ENCODE measurements around the gene MUC5B. TPM values are rescaled to one million over a fixed set of nuclear protein-coding genes. Genes with fewer than 3 reads are reported as not detected.
"Not testable (repeated sequence)": the region's sequence is repeated elsewhere in the genome, so short reads cannot be mapped to it uniquely, and the experiment has no call there.

Gene MUC5B
- total RNA-seq, 1 donor from 2014 or later: not detected

DNA sequence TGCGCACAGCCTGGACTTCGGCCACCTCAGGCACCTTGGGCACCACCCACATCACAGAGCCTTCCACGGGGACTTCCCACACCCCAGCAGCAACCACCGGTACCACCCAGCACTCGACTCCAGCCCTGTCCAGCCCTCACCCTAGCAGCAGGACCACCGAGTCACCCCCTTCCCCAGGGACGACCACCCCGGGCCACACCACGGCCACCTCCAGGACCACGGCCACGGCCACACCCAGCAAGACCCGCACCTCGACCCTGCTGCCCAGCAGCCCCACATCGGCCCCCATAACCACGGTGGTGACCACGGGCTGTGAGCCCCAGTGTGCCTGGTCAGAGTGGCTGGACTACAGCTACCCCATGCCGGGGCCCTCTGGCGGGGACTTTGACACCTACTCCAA lies 26.1 kb downstream of the MUC5B start:
- H3K9me3 Mint-ChIP-seq (ENCODE audit: low read depth); H3K4me3 Mint-ChIP-seq (ENCODE audit: unreplicated experiment); H3K36me3 Mint-ChIP-seq (ENCODE audit: low read depth); DNase-seq (ENCODE audit: low spot score); H3K27ac Mint-ChIP-seq (ENCODE audit: unreplicated experiment); H3K4me1 Mint-ChIP-seq (ENCODE audit: low read depth); H3K27me3 Mint-ChIP-seq (ENCODE audit: low read depth): not testable (repeated sequence)

DNA sequence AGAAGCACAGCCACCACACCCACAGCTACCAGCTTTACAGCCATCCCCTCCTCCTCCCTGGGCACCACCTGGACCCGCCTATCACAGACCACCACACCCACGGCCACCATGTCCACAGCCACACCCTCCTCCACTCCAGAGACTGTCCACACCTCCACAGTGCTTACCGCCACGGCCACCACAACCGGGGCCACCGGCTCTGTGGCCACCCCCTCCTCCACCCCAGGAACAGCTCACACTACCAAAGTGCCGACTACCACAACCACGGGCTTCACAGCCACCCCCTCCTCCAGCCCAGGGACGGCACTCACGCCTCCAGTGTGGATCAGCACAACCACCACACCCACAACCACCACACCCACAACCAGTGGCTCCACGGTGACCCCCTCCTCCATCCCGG lies 27.5 kb downstream of the MUC5B start:
- H3K27ac Mint-ChIP-seq (ENCODE audit: unreplicated experiment); H3K36me3 Mint-ChIP-seq (ENCODE audit: low read depth); H3K4me3 Mint-ChIP-seq (ENCODE audit: unreplicated experiment); H3K9me3 Mint-ChIP-seq (ENCODE audit: low read depth); H3K4me1 Mint-ChIP-seq (ENCODE audit: low read depth); DNase-seq (ENCODE audit: low spot score); H3K27me3 Mint-ChIP-seq (ENCODE audit: low read depth): not testable (repeated sequence)

DNA sequence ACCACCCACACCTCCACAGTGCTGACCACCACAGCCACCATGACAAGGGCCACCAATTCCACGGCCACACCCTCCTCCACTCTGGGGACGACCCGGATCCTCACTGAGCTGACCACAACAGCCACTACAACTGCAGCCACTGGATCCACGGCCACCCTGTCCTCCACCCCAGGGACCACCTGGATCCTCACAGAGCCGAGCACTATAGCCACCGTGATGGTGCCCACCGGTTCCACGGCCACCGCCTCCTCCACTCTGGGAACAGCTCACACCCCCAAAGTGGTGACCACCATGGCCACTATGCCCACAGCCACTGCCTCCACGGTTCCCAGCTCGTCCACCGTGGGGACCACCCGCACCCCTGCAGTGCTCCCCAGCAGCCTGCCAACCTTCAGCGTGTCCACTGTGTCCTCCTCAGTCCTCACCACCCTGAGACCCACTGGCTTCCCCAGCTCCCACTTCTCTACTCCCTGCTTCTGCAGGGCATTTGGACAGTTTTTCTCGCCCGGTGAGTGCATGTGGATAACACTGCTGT lies 28.4 kb downstream of the MUC5B start:
- Mint-ChIP-seq H3K36me3 (ENCODE audit: low read depth) (peaks cover 1% of the 10 kb centered on the region), H3K9me3 (ENCODE audit: low read depth) (no peaks in the 10 kb centered on the region), H3K4me1 (ENCODE audit: low read depth) (no peaks in the 10 kb centered on the region), H3K27ac (ENCODE audit: unreplicated experiment) (no peak overlapping the region), H3K27me3 (ENCODE audit: low read depth) (peaks cover 3% of the 10 kb centered on the region), H3K4me3 (ENCODE audit: unreplicated experiment) (no peak overlapping the region)
- no peak for DNase-seq (ENCODE audit: low spot score)
- TF ChIP-seq, protein P1, sequence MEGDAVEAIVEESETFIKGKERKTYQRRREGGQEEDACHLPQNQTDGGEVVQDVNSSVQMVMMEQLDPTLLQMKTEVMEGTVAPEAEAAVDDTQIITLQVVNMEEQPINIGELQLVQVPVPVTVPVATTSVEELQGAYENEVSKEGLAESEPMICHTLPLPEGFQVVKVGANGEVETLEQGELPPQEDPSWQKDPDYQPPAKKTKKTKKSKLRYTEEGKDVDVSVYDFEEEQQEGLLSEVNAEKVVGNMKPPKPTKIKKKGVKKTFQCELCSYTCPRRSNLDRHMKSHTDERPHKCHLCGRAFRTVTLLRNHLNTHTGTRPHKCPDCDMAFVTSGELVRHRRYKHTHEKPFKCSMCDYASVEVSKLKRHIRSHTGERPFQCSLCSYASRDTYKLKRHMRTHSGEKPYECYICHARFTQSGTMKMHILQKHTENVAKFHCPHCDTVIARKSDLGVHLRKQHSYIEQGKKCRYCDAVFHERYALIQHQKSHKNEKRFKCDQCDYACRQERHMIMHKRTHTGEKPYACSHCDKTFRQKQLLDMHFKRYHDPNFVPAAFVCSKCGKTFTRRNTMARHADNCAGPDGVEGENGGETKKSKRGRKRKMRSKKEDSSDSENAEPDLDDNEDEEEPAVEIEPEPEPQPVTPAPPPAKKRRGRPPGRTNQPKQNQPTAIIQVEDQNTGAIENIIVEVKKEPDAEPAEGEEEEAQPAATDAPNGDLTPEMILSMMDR (IDR thresholded peaks at IDR 0.05): no peak

DNA sequence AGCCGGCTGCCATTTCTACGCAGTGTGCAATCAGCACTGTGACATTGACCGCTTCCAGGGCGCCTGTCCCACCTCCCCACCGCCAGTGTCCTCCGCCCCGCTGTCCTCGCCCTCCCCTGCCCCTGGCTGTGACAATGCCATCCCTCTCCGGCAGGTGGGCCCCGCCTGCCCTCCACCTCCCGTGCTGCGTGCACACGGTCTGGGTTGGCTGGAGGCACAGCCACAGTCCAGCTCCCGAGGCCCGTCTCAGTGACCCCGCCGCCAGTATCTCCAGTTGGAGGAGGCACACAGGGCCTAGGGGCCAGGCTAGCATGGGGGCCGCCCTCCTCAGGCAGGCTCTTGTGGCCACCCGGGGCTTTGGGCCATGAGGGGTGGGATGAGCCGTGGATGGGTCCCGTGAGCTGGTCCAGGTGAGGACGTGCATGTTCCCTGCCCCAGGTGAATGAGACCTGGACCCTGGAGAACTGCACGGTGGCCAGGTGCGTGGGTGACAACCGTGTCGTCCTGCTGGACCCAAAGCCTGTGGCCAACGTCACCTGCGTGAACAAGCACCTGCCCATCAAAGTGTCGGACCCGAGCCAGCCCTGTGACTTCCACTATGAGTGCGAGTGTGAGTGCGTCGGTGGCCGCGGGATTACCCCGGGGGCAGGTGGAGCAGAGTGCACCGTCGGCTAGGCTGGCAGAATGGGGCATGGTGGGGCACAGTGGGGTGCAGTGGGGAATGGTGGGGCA lies 29.7 kb downstream of the MUC5B start:
- H3K9me3 Mint-ChIP-seq (ENCODE audit: low read depth): no peaks in the 10 kb centered on the region
- H3K27ac Mint-ChIP-seq (ENCODE audit: unreplicated experiment): no peak overlapping the region
- H3K4me3 Mint-ChIP-seq (ENCODE audit: unreplicated experiment): no peak overlapping the region
- peaks cover 3% of the 10 kb centered on the region for H3K27me3 Mint-ChIP-seq (ENCODE audit: low read depth)
- DNase-seq (ENCODE audit: low spot score): no peak
- TF ChIP-seq, protein P1 (IDR thresholded peaks at IDR 0.05): no peak
- H3K4me1 Mint-ChIP-seq (ENCODE audit: low read depth): no peaks in the 10 kb centered on the region
- peaks cover 1% of the 10 kb centered on the region for H3K36me3 Mint-ChIP-seq (ENCODE audit: low read depth)

DNA sequence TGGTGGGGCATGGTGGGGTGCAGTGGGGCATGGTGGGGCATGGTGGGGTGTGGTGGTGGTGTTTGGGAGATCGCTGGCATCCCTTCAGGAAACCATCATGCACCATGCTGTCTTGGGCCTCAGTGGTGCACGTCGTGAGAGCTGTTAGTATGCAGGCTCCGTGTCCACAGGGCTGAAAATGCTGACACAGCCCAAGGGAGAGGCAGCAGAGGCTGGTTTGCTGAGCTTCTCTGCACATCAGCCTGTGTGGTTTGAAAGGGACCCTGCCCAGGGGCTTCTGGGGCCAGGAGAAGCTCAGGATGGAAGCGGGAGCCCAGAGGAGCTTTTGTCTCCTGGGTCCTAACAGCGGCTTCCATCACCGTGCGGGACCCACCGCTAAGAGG lies 30.2 kb downstream of the MUC5B start:
- Mint-ChIP-seq H3K36me3 (ENCODE audit: low read depth) (peaks cover 1% of the 10 kb centered on the region), H3K27me3 (ENCODE audit: low read depth) (peaks cover 3% of the 10 kb centered on the region), H3K27ac (ENCODE audit: unreplicated experiment) (no peak overlapping the region), H3K9me3 (ENCODE audit: low read depth) (no peaks in the 10 kb centered on the region), H3K4me1 (ENCODE audit: low read depth) (no peaks in the 10 kb centered on the region), H3K4me3 (ENCODE audit: unreplicated experiment) (no peak overlapping the region)
- TF ChIP-seq, protein P1 (IDR thresholded peaks at IDR 0.05): no peak
- DNase-seq (ENCODE audit: low spot score): no peak

DNA sequence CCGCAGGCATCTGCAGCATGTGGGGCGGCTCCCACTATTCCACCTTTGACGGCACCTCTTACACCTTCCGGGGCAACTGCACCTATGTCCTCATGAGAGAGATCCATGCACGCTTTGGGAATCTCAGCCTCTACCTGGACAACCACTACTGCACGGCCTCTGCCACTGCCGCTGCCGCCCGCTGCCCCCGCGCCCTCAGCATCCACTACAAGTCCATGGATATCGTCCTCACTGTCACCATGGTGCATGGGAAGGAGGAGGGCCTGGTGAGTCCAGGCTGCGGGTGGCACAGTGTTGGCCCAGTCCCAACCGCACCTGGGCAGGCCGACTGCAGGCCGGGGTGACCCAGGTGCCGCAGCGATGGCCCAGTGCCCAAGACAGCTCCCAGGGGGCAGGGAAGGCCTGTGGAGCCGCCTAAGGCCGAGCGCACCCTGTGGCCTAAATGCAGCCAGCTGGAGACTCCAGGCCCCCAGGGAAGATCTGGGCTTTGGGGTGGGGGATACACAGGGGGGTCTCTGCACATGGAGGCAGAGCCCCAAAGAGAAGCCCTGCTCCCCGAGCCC lies 31.3 kb downstream of the MUC5B start:
- TF ChIP-seq, protein P1 (IDR thresholded peaks at IDR 0.05): no peak
- Mint-ChIP-seq H3K27me3 (ENCODE audit: low read depth) (peaks cover 3% of the 10 kb centered on the region), H3K9me3 (ENCODE audit: low read depth) (no peaks in the 10 kb centered on the region), H3K4me3 (ENCODE audit: unreplicated experiment) (no peak overlapping the region), H3K36me3 (ENCODE audit: low read depth) (peaks cover 1% of the 10 kb centered on the region), H3K27ac (ENCODE audit: unreplicated experiment) (no peak overlapping the region), H3K4me1 (ENCODE audit: low read depth) (no peaks in the 10 kb centered on the region)
- no peak for DNase-seq (ENCODE audit: low spot score)

All from chondrocyte (in vitro differentiated cells).